ENCODE data around the gene CLCN1.

The CLCN1 gene

DNA sequence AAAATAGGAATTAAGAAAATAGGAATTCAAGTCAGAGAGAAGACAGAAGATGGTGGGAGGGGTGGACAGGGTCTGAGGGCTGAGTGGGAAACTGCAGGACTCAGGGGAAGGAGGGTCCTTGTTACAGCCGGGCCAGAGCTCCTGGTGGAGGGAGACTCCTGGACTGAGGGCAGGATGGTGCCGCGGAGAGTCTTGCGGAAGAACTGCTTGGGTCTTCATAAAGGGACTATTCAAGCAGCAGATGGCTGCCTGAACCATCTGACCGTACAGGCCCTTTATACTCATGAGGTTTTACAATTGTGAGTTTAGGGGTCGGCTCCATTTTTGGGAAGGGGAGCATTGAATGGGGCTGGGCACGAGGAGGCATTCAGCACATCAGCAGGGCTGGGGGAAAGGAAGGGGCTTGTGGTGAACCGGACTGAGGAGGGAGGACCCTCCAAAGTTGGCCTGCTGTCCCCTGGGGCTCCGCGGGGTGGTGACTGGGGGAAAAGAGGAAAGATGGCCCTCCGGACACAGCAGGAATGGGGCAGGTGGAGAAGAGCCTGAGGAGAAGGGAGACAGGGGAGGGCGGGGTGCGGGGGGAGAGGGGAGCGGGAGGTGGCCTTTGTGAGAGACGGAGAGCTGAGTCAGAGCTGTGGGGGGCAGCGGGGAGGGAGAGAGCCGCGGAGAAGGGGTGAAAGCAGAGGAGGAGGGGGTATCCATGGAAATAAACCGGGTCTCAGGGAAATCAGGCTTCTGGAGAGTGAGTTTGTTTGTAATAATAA lies 45.1 kb downstream of the CLCN1 start:
- Histone ChIP-seq H3K4me3 (ENCODE audit: low read depth in 1 of 2, low read length in 2 of 2) (no peak overlapping the region), H2AFZ (ENCODE audit: low read depth, low read length) (no peak overlapping the region), H3K9ac (ENCODE audit: low read depth, low read length) (no peak overlapping the region), H3K36me3 (ENCODE audit: insufficient read depth, low read length) (no peaks in the 10 kb centered on the region), H3K27ac (ENCODE audit: low read length) (no peak overlapping the region), H3K4me2 (ENCODE audit: insufficient read depth, low read length) (no peak overlapping the region), H4K20me1 (ENCODE audit: insufficient read depth, low read length) (no peaks in the 10 kb centered on the region), H3K79me2 (ENCODE audit: insufficient read depth, low read length) (no peaks in the 10 kb centered on the region), H3K9me3 (ENCODE audit: insufficient read depth, low read length, severe bottlenecking) (no peaks in the 10 kb centered on the region), H3K27me3 (ENCODE audit: insufficient read depth, low read length, poor library complexity) (peaks cover 57% of the 10 kb centered on the region), H3K4me1 (ENCODE audit: insufficient read depth, low read length) (peaks cover 12% of the 10 kb centered on the region)
- ATAC-seq (ENCODE audit: insufficient read depth, low read depth) (no peak), DNase-seq (no peak)
- TF ChIP-seq EZH2 (IDR thresholded peaks at IDR 0.05; ENCODE audit: borderline replicate concordance, low read depth, low read length, severe bottlenecking) = no peak
- TF ChIP-seq, protein P1, sequence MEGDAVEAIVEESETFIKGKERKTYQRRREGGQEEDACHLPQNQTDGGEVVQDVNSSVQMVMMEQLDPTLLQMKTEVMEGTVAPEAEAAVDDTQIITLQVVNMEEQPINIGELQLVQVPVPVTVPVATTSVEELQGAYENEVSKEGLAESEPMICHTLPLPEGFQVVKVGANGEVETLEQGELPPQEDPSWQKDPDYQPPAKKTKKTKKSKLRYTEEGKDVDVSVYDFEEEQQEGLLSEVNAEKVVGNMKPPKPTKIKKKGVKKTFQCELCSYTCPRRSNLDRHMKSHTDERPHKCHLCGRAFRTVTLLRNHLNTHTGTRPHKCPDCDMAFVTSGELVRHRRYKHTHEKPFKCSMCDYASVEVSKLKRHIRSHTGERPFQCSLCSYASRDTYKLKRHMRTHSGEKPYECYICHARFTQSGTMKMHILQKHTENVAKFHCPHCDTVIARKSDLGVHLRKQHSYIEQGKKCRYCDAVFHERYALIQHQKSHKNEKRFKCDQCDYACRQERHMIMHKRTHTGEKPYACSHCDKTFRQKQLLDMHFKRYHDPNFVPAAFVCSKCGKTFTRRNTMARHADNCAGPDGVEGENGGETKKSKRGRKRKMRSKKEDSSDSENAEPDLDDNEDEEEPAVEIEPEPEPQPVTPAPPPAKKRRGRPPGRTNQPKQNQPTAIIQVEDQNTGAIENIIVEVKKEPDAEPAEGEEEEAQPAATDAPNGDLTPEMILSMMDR (IDR thresholded peaks at IDR 0.05; ENCODE audit: borderline replicate concordance, extremely low read depth, low read length, poor library complexity, severe bottlenecking) = no peak

GRCh38 chr7:143361552-143362130 lies 45.7 kb downstream of the CLCN1 start:
- Histone ChIP-seq H3K79me2 (ENCODE audit: insufficient read depth, low read length) (no peaks in the 10 kb centered on the region), H3K9me3 (ENCODE audit: insufficient read depth, low read length, severe bottlenecking) (no peaks in the 10 kb centered on the region), H3K4me2 (ENCODE audit: insufficient read depth, low read length) (peak overlapping the region; percentile 97), H4K20me1 (ENCODE audit: insufficient read depth, low read length) (no peaks in the 10 kb centered on the region), H3K27me3 (ENCODE audit: insufficient read depth, low read length, poor library complexity) (peaks cover 57% of the 10 kb centered on the region), H3K4me1 (ENCODE audit: insufficient read depth, low read length) (peaks cover 12% of the 10 kb centered on the region), H2AFZ (ENCODE audit: low read depth, low read length) (no peak overlapping the region), H3K4me3 (ENCODE audit: low read depth in 1 of 2, low read length in 2 of 2) (peak overlapping the region in 1 of 2 experiments; percentile 62; a peak in 2 of 4 replicates), H3K27ac (ENCODE audit: low read length) (no peak overlapping the region), H3K9ac (ENCODE audit: low read depth, low read length) (no peak overlapping the region; the same call in 1 of the 2 replicates), H3K36me3 (ENCODE audit: insufficient read depth, low read length) (no peaks in the 10 kb centered on the region)
- DNase-seq (no peak), ATAC-seq (ENCODE audit: insufficient read depth, low read depth) (peak; percentile 3; the same call in 1 of the 3 replicates)
- no peak for TF ChIP-seq EZH2 (IDR thresholded peaks at IDR 0.05; ENCODE audit: borderline replicate concordance, low read depth, low read length, severe bottlenecking)
- TF ChIP-seq, protein P1 (IDR thresholded peaks at IDR 0.05; ENCODE audit: borderline replicate concordance, extremely low read depth, low read length, poor library complexity, severe bottlenecking) = no peak

DNA sequence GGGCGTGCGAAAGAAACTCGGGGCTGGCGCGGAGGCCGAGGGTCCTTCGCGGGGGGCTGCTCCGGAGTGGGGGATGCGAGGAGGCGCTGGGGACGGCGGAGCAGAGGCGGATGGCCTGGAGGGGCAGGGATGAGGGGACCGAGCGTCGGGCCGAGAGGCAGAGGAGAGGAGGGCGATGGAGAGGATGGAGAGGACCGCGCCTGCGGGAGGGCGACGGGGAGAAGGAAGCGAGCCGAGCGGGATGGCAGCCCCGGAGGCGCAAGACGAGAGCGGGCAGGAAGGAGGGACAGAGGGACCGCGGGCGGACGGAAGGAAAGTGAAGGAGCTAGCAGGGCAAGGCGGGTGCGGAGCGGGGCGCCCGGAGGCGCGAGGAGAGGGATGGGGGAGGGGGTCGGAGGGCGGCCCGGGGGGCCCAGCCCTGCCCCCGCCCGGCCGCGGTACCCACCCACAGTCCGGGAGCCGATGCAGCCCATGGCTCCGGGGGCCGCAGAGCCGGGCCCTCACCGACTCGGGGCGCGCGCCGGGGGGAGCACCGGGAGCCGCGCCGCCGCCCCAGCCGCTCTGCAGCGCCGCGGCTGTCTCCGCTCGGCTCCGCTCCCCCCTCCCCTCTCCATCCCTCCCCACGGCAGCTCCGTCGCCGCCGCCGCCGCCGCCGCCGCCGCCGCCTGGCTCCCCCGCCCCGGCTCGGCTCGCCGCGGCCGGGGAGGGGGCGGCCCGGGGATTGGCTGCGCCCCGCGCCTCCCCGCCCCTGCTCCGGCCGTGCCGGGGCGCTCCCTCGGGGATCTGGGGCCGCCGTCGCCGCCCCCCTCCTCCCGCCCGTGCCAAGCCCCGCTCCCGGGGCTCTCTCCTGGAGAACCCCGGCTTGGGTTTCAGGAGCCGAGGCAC lies 46.5 kb downstream of the CLCN1 start, which contains the start of gene FAM131B:
FAM131B (minus strand) TSS at position 583 of the 885 bp plus-strand sequence; CDS start at position 473, 110 bp downstream.
- Histone ChIP-seq H3K9ac (ENCODE audit: low read depth, low read length) (peak within 1 kb of the TSS; percentile 48), H3K27me3 (ENCODE audit: insufficient read depth, low read length, poor library complexity) (peaks cover 61% of the 10 kb centered on the region), H4K20me1 (ENCODE audit: insufficient read depth, low read length) (no peaks in the 10 kb centered on the region), H3K4me3 (ENCODE audit: low read depth in 1 of 2, low read length in 2 of 2) (peak within 1 kb of the TSS; percentile 24 to 62; a peak in 3 of 4 replicates), H3K4me1 (ENCODE audit: insufficient read depth, low read length) (peaks cover 12% of the 10 kb centered on the region), H2AFZ (ENCODE audit: low read depth, low read length) (peak within 1 kb of the TSS; percentile 68), H3K27ac (ENCODE audit: low read length) (no peak within 1 kb of the TSS), H3K4me2 (ENCODE audit: insufficient read depth, low read length) (peak within 1 kb of the TSS; percentile 97), H3K79me2 (ENCODE audit: insufficient read depth, low read length) (no peaks in the 10 kb centered on the region), H3K9me3 (ENCODE audit: insufficient read depth, low read length, severe bottlenecking) (no peaks in the 10 kb centered on the region), H3K36me3 (ENCODE audit: insufficient read depth, low read length) (no peaks in the 10 kb centered on the region)
- ATAC-seq (ENCODE audit: insufficient read depth, low read depth) = peak; percentile 80
- TF ChIP-seq, protein P1 (IDR thresholded peaks at IDR 0.05; ENCODE audit: borderline replicate concordance, extremely low read depth, low read length, poor library complexity, severe bottlenecking) = no peak
- peak; percentile 97 for TF ChIP-seq EZH2 (IDR thresholded peaks at IDR 0.05; ENCODE audit: borderline replicate concordance, low read depth, low read length, severe bottlenecking)
- peak; percentile 37 for DNase-seq
